Fibroblast of lung (primary cell): ENCODE data around the gene CMIP.

ENCODE experiments used
- EZH2 ChIP-seq: IDR thresholded peaks from 2 replicates; pipeline ENCODE4 v1.5.1; 2012; ENCODE audit warnings: low read length, control low read depth, mild to moderate bottlenecking; ENCODE audit errors: missing control alignments
- TF ChIP-seq, protein P1 (sequence below), 2 donors: IDR thresholded peaks in 1 of 2; conservative IDR thresholded peaks in 1 of 2; 1 replicate in 1 of 2; 2 replicates in 1 of 2; pipeline ENCODE4 v1.5.1; 2011 to 2012; ENCODE audit warnings: low read length in 2 of 2, control low read depth in 1 of 2, inconsistent platforms in 1 of 2, low read depth in 1 of 2, mild to moderate bottlenecking in 1 of 2

DNA sequence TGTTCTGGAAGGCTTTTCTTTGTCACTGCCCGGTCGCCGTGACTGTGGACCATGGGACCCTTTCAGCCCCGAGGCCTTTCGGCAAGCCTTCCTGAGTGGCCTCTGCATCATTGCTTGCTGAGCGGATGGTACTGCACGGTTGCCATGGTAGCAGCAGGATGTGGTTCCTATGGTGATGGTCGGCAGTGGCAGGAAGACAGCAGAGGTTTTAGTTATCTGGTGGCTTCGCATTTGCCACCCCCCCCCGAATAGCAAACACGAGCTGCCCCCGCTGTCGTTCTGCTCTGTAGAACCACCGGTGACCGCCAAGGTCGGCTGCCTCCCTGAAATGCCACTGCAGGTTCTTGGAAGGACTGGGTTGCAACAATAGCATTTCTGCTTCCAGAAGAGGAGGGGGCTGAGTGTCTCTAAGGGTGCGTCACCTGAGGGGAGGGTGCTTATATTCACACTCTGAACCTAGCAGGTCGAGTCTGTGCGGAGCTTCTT lies 76.6 kb downstream of the CMIP start:
- no peak for TF ChIP-seq EZH2
- TF ChIP-seq, protein P1, sequence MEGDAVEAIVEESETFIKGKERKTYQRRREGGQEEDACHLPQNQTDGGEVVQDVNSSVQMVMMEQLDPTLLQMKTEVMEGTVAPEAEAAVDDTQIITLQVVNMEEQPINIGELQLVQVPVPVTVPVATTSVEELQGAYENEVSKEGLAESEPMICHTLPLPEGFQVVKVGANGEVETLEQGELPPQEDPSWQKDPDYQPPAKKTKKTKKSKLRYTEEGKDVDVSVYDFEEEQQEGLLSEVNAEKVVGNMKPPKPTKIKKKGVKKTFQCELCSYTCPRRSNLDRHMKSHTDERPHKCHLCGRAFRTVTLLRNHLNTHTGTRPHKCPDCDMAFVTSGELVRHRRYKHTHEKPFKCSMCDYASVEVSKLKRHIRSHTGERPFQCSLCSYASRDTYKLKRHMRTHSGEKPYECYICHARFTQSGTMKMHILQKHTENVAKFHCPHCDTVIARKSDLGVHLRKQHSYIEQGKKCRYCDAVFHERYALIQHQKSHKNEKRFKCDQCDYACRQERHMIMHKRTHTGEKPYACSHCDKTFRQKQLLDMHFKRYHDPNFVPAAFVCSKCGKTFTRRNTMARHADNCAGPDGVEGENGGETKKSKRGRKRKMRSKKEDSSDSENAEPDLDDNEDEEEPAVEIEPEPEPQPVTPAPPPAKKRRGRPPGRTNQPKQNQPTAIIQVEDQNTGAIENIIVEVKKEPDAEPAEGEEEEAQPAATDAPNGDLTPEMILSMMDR (conservative IDR thresholded peaks at IDR 0.05 in 1 of 2, IDR thresholded peaks at IDR 0.05 in 1 of 2; ENCODE audit: low read depth in 1 of 2, low read length in 2 of 2), result no peak
